ENCODE results near the gene C10orf71.

C10orf71 gene

GRCh38 chr10:49298983-49299815 is at the start of gene C10orf71:
C10orf71 (plus strand) TSS chr10:49299170; CDS start chr10:49322546, 23,376 bp downstream.
- no peak for DNase-seq

DNA sequence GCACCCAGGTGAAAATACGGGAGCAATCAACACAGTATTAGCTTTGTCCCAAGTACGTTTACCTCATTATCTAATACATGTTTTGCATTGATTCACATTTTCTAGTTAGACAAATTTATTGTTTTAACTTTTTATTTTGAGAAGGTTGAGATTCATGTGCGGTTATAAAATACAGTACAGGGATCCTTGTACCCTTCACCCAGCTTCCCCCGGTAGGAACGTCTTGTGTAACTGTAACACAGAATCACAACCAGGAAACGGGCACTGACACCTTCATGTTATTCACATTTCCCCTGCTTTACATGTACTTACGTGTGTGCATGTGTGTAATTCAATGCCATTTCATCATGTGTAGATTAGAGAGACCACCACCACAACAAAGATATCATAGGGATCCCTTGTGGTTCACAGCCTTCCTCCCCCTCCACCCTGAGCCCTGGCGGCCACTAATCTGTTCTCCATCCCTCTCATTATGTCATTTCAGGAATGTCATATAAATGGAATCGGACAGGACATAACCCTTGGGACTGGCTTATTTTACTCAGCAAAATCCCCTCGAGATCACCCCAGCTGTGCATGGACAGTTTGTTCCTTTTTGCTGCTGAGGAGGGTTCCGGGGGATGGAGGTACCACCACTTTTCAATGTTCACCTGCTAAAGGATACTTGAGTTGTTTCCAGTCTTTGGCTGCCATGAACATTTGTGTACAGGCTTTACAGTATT is 46.5 kb upstream of the C10orf71 start:
- DNase-seq, result no peak

DNA sequence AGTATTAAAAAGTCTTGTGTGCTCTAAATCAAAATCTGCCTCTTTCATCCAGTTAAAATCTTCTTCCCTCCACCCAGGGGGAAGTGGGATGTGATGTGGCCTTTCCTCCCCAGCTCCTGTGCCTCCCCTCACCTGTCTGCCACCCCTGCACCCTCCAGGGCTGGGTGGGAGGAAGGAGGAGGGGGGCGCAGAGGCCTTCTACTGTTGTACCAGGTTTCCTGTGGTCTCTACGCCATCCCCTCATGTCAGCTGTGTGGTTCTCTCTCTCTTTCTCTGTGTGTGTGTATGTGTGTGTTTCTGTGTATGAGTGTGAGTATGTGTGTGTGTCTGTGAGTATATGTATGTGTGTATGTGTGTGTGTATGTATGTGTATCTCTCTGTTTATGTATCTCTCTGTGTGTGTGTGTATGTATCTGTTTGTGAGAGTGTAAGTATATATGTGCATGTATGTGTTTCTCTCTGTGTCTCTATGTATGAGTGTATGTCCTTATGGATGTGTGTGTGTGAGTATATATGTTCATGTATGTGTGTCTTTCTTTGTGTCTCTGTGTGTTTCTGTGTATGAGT is 45.5 kb upstream of the C10orf71 start:
- DNase-seq, result no peak

- DNase-seq, result no peak
Observed at GRCh38 chr10:49254150-49254549, 44.8 kb upstream of the C10orf71 start.

DNA sequence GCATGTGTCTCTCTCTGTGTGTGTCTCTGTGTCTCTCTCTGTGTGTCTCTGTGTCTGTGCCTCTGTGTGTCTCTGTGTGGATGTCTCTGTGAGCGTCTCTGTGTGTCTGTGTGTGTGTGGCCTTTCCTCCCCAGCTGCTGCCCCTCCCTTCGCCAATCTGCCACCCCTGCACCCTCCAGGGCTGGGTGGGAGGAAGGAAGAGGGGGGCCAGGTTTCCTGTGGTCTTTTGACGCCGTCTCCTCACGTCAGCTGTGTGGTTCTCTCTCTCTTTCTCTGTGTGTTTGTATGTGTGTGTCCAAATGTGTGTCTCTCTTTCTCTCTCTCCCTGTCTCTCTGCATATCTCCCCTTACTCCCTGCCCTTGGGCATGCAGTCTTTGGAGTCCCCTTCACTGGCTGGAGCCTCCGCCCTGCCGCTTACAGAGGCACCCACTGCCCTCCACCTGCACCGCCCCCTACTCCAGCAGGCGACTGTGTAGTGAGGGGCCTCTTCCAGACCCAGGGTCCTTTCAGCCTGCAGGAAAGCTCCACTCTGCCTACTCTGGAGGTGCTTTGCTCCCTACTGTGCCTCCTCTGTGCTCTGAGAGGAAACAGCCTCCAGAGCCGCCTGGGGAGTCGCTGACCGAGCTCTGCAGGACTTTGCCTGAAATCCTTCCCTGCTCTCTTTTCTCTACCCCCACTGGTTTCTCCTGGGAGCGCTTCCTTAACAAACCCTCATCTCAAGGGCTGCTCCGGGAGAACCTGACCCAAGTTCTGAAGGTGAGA is 44.2 kb upstream of the C10orf71 start:
- no peak for DNase-seq

DNA sequence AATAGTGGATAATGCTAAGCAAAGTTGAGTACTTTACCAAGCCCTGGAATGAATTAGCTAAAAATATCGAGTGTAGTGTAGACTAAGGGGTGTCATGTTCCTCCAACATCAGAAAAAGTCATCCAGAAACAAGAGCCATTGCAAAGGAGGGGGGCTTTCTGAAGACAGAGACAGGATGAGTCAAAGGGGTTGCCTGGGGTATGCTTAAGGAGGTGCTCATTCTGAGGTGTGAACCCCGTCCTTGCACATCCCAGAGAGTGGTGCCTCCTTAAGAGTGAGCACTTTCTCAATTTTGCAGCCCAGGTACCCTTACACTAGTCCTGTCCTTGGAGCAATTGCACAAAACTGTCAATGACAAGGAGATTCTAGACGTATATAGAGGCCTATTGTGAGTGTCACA is 43.1 kb upstream of the C10orf71 start:
- no peak for DNase-seq

DNA sequence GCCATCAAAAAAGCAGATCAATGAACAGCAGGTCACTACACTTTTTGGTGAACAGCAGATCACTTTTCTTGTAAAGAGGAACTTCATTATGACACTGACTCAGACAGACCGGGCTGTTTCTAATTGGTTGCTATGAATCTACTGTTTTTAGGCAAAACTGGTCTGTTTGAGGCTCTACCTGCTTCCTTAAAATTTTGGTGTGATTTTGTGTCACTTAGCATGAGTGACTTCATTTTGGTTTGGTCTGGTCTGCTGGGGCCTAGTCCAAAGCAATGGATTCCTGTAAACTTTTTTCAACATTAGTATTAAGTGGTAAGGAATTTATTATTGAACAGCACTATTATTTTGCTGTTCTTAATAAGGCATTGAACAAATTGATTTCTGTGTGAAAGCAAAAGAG is 41.8 kb upstream of the C10orf71 start:
- peak in 1 of 2 experiments; percentile 4 for DNase-seq

GRCh38 chr10:49257626-49258349 is 41.2 kb upstream of the C10orf71 start:
- no peak for DNase-seq

GRCh38 chr10:49258350-49258683 is 40.7 kb upstream of the C10orf71 start:
- no peak for DNase-seq

DNA sequence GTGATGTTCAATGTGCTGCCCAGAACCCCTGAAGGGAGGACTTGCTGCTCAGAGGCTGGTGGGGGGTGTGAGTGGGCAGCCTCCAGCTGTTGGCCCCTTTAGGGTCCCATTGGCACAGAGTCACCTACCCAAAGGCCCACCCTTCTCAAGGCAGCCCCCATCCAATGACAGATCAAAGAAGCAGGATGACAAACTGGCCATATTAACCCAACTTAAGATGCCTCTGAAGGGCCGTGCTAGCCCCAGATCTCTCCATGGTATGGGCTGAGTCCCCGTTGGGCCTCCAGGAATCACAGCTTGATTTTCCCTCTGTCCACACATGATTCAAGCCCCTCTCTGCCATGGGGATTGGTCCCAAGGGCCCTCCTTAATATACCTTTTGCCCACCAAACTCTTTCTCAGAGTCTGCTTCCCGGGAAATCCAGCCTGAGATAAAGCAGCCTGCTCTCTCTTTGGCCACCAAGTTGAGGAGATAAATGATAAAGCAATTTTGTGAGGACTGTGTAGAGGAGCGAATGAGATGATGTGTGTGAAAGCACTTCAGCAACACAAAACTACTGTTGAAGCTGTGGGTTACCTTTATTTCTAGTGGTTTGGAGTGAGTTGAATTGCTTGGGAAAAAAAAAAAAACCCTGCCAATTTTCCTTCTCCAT is 38.2 kb upstream of the C10orf71 start:
- no peak for DNase-seq

GRCh38 chr10:49263591-49263990 is 35.4 kb upstream of the C10orf71 start:
- DNase-seq, result no peak

- DNase-seq, result no peak
Observed at GRCh38 chr10:49264177-49264677, 34.7 kb upstream of the C10orf71 start.

GRCh38 chr10:49265885-49266284 is 33.1 kb upstream of the C10orf71 start:
- no peak for DNase-seq

- no peak for DNase-seq
Observed at GRCh38 chr10:49268185-49268584, 30.8 kb upstream of the C10orf71 start.

DNA sequence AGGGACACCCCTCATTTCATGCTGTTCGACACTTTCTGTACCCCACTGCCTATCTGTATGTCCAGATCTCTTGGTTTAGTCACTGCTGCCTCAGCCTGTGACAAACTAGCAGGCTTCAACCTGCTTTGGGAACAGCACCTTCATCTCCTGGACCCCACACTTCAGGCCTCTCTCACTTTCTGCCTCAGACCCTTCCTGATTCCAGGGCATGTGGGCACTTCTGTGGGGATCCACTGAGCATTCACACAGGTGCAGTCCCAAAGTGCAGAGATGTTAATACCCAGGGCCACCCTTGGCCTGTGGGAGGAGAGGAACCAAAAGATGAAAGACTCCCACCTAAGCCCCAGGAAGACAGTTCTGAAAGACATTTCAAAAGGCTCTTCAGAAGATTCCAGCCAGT is 29.4 kb upstream of the C10orf71 start:
- no peak for DNase-seq

DNA sequence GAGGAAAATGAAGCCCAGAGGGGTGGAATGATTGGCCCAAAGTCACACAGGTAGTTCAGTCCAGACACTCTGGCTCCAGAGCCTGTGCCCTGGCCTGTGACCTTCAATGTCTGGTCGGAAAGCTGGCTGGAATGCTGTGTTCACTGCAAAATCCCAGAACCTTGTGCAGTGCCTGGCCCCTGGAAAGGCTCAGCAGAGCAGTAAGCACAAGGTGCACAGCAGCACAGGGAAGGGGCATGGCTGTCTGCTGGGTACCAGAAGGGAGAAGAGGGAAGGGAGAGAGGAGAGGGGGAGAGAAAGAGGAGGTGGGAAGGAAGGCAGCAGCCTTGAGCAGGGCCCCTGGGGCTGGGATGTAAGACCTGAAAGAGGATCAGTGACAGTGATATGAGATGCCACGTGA is 28.4 kb upstream of the C10orf71 start:
- no peak for DNase-seq

DNA sequence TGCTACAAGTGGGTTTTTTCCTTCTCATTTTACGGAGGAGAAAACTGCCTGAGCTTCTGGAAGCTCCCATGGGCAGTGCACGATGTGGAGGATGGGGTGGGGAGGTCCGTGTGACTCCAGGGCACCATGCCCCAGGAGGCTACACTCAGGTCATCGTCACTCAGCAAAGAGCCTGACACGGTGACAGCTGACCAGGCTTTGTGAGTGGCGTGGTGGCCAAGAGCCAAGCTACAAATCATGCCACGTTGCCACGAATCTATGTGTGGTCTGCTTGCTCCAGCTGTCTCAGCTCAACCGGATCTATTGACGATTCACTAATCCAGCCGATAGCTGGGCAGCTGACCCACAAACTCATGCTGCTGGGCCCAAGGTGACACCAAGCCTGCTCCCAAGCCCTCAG is 27.6 kb upstream of the C10orf71 start:
- DNase-seq, result no peak

DNA sequence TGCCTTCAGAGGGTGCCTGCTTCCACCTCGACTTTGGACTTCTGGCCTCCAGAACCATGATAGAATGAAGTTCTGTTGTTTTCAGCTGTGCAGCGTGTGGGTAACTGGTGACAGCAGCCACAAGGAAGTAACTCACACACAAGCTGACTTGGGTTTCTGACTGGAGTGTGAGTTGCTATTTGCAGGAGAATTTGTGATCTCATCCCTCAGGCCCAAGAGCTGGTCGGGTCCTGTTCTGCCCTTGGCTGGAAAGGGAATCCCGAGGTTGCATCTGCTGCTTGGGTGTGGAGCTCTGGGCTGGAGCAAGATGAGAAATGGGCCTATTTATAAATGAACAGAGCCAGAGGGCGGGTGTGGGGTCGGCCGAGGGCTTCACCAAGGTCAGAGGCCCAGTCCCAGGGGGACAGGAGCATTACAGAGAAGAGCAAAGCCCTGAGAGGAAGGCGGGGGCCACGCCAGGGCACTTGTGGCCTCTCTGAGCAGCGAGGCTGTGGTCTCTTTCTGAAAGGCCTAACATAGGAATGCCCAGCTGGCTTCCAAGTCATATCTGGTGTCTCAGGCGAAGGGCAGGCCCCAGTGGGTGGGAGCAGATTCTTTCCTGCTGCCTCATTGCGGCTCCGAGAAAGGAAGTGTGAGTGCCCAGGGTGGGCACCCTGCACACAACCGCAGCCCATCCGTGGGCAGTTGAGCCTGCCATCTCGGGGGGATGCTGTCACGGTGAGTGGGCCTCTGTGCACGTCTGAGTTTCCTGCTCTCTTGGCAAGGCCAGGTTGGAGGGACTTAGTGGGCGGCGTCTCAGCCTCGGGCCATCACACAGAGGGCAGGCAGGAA is 26.5 kb upstream of the C10orf71 start:
- DNase-seq, result no peak

- no peak for DNase-seq
Observed at GRCh38 chr10:49273082-49273465, 25.9 kb upstream of the C10orf71 start.

- no peak for DNase-seq
Observed at GRCh38 chr10:49273626-49274025, 25.3 kb upstream of the C10orf71 start.

DNA sequence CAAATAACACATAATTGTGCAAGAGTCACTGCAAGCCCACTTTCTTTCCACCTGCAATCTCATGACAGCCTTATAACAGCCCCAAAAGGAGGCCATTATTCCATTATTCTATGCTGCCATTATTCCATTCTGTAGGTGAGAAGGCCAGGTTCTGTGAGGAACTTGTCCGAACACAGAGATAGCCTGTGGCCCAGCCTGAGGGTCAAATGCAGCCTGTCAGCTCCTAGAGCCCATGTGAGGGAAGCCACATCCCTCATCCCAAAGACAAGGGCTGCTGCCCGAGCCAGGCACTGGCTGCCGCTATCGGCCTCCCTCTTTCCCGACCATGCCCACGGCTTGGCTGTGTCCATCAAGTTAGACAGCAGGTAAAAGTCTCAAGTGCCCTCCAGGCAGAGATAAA is 24.1 kb upstream of the C10orf71 start:
- DNase-seq, result no peak
